Esophagus muscularis mucosa (tissue), 3 donors: ENCODE measurements around the gene PHF20.

Experiments used
- CTCF ChIP-seq, 3 experiments: fragments of 200-600 bp in 2 of 3; fragments of 450-650 bp in 1 of 3; sonication (generic) in 2 of 3; IDR thresholded peaks; one replicate each; pipeline ENCODE4 v1.5.1; 2017 to 2019; ENCODE audit warnings: antibody characterized with exemption in 3 of 3, mild to moderate bottlenecking in 2 of 3, moderate library complexity in 1 of 3
- EP300 ChIP-seq: sonication (generic); formaldehyde crosslinking; IDR thresholded peaks from one replicate; pipeline ENCODE4 v1.6.1; 2017; ENCODE audit warnings: antibody characterized with exemption

DNA sequence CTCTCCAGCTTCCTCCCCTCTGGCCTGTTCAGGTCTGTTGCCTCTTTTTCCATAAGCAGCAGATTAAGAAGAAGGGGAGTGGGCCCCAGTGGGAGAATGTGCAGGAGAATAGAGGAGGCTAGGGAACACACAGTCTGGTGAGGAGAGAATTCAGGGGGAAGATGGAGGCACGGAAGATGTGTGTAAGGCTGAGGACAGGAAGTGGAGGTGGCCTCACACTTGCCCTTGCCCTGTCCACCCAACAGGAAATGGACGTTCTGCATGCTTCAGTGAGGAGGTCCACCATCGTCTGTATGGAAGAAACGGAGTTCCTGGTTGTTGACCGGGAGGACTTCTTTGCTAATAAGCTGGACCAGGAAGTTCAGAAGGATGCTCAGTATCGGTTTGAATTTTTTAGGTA, 212.6 kb downstream of the PHF20 start:
- TF ChIP-seq CTCF (IDR thresholded peaks at IDR 0.05): no peak
- TF ChIP-seq EP300: no peak
